Activated CD8-positive, alpha-beta memory T cell treated with anti-CD3 and anti-CD28 coated beads, Interleukin-2, amount 10 ng/mL, durations not matched to agents 7 days and 5 days (primary cell): ENCODE results near the gene UBE2E2. TPM values are rescaled to one million over a fixed set of nuclear protein-coding genes. Genes with fewer than 3 reads are reported as not detected.
"Not testable (repeated sequence)": the region's sequence is repeated elsewhere in the genome, so short reads cannot be mapped to it uniquely, and the experiment has no call there.

Experiments
- ATAC-seq: fragments of 150-1000 bp; cut with Tn5 transposase; one replicate; pipeline ENCODE4 v1.10.0; 2021; ENCODE audit warnings: moderate library complexity
- CTCF ChIA-PET: fragments of 350-600 bp; sonication (Branson Sonifier 250); formaldehyde crosslinking; loops from one replicate; lab custom pipeline; 2021; ENCODE audit warnings: antibody characterized with exemption; lab: Charles Lee
- DNase-seq: peaks from one replicate; pipeline ENCODE4 v3.0.0-alpha.2; 2020
- H3K27ac Mint-ChIP-seq: one replicate; pipeline ENCODE4 v1.8.0; 2021; ENCODE audit warnings: mild to moderate bottlenecking, mixed read lengths
- H3K27me3 Mint-ChIP-seq: one replicate; pipeline ENCODE4 v1.8.0; 2021; ENCODE audit warnings: mixed read lengths
- H3K36me3 Mint-ChIP-seq: one replicate; pipeline ENCODE4 v1.8.0; 2021; ENCODE audit warnings: mild to moderate bottlenecking, mixed read lengths
- H3K4me1 Mint-ChIP-seq: one replicate; pipeline ENCODE4 v1.8.0; 2021; ENCODE audit warnings: mixed read lengths
- H3K4me3 Mint-ChIP-seq: one replicate; pipeline ENCODE4 v1.8.0; 2021; ENCODE audit warnings: mild to moderate bottlenecking, moderate library complexity, mixed read lengths
- H3K9me3 Mint-ChIP-seq: one replicate; pipeline ENCODE4 v1.8.0; 2022; ENCODE audit warnings: low read depth, mixed read lengths
- total RNA-seq, 2 experiments: library from RNA; stranded (reverse); gene quantifications; one replicate each; pipeline ENCODE4 v1.2.3, GENCODE V29; 2021

UBE2E2 gene
- total RNA-seq, 2 experiments from 2014 or later, result 0.77 to 0.82 TPM

GRCh38 chr3:23174426-23175039, 28.6 kb upstream of the UBE2E2 start:
- DNase-seq (no peak), ATAC-seq (no peak)
- no peaks in the 10 kb centered on the region for H3K36me3 Mint-ChIP-seq
- H3K4me3 Mint-ChIP-seq, result no peak overlapping the region
- CTCF ChIA-PET, result no interaction called here
- no peak overlapping the region for H3K27ac Mint-ChIP-seq
- H3K4me1 Mint-ChIP-seq, result no peaks in the 10 kb centered on the region
- peaks cover 3% of the 10 kb centered on the region for H3K9me3 Mint-ChIP-seq
- H3K27me3 Mint-ChIP-seq, result no peaks in the 10 kb centered on the region

GRCh38 chr3:23175341-23176083, 27.6 kb upstream of the UBE2E2 start:
- DNase-seq (no peak), ATAC-seq (no peak)
- Mint-ChIP-seq H3K4me1 (no peaks in the 10 kb centered on the region), H3K27me3 (no peaks in the 10 kb centered on the region), H3K9me3 (peaks cover 3% of the 10 kb centered on the region), H3K4me3 (no peak overlapping the region), H3K36me3 (no peaks in the 10 kb centered on the region), H3K27ac (no peak overlapping the region)
- CTCF ChIA-PET, result no interaction called here

- ATAC-seq, H3K9me3 Mint-ChIP-seq, DNase-seq, H3K4me1 Mint-ChIP-seq, CTCF ChIA-PET, H3K27me3 Mint-ChIP-seq, H3K27ac Mint-ChIP-seq, H3K36me3 Mint-ChIP-seq, H3K4me3 Mint-ChIP-seq: not testable (repeated sequence)
These were observed 26.3 kb upstream of the UBE2E2 start for GRCh38 chr3:23176839-23177238.

- ATAC-seq (no peak), DNase-seq (no peak)
- no peaks in the 10 kb centered on the region for H3K27me3 Mint-ChIP-seq
- H3K9me3 Mint-ChIP-seq, result no peaks in the 10 kb centered on the region
- no peak overlapping the region for H3K4me3 Mint-ChIP-seq
- no peak overlapping the region for H3K27ac Mint-ChIP-seq
- H3K36me3 Mint-ChIP-seq, result no peaks in the 10 kb centered on the region
- no peaks in the 10 kb centered on the region for H3K4me1 Mint-ChIP-seq
- CTCF ChIA-PET, result no interaction called here
These were observed 20.1 kb upstream of the UBE2E2 start for GRCh38 chr3:23182996-23183513.

GRCh38 chr3:23183731-23184130, 19.4 kb upstream of the UBE2E2 start:
- no peak overlapping the region for H3K27ac Mint-ChIP-seq
- no peak for DNase-seq
- CTCF ChIA-PET, result no interaction called here
- H3K9me3 Mint-ChIP-seq, result no peaks in the 10 kb centered on the region
- no peaks in the 10 kb centered on the region for H3K36me3 Mint-ChIP-seq
- no peaks in the 10 kb centered on the region for H3K27me3 Mint-ChIP-seq
- H3K4me3 Mint-ChIP-seq, result no peak overlapping the region
- H3K4me1 Mint-ChIP-seq, result no peaks in the 10 kb centered on the region
- no peak for ATAC-seq

DNA sequence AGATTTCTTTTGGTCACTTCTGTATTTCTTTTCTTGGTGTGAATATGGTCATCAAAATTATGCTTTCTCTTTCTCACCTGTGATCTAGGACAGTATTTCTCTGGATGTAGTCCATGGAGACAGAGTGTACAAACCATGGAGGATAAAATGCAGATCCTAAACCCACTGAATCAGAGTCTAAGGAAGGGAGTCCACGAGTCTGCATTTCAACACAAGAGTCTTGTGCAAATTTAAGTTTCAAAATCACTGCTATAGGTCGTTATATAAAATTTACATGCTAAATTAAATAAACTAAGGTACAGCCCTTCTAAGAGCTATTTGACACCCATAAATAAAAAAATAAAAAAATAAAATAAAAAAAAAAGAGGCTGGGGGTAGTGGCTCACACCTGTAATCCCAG, 17.3 kb upstream of the UBE2E2 start:
- Mint-ChIP-seq H3K4me3 (no peak overlapping the region), H3K4me1 (no peaks in the 10 kb centered on the region), H3K27ac (no peak overlapping the region), H3K9me3 (no peaks in the 10 kb centered on the region), H3K27me3 (no peaks in the 10 kb centered on the region), H3K36me3 (no peaks in the 10 kb centered on the region)
- no peak for ATAC-seq
- CTCF ChIA-PET, result no interaction called here
- DNase-seq, result no peak

DNA sequence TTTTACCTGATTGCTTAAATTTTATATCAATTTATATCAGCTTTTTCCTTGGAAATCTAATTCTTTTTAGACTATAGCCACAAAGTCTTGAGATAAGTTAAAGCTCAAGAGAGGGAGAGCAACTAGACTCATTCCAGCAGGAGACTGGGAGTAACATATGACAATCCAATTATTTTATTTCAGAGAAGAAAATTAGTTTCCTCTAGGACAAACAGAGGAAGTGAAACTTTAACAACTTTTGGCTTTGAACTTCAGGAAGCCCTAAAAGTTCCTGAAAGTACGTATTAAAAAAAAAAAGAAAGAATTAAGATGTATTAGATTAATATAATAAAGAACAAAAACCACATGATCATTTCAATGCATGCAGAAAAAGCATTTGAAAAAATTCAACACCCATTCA, 13.9 kb upstream of the UBE2E2 start:
- H3K27me3 Mint-ChIP-seq, result no peaks in the 10 kb centered on the region
- H3K9me3 Mint-ChIP-seq, result no peaks in the 10 kb centered on the region

DNA sequence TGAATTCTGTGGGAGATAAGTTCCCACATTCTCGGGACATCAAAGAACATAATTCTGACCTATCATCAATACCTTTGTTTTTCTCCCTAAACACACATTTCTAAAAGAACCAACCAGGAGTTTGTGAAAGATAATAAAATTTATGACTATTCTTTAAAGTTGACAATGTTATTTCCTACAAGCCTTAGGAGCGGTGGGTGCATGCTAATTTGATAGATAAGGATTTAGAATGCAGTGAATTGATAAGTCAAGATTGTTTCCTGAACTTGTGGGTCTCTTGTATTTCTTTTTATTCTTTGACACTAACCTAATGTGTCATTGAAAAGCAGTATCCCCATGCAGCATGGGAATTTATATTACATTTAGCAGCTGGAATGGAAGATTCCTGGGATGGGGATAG, 10.3 kb upstream of the UBE2E2 start:
- no peaks in the 10 kb centered on the region for H3K27me3 Mint-ChIP-seq
- no peaks in the 10 kb centered on the region for H3K4me1 Mint-ChIP-seq
- no peaks in the 10 kb centered on the region for H3K9me3 Mint-ChIP-seq
- H3K4me3 Mint-ChIP-seq, result no peak overlapping the region
- CTCF ChIA-PET, result no interaction called here
- ATAC-seq, result no peak
- DNase-seq, result no peak
- no peaks in the 10 kb centered on the region for H3K36me3 Mint-ChIP-seq
- no peak overlapping the region for H3K27ac Mint-ChIP-seq

More for the DNA sequence above, 13.9 kb upstream of the UBE2E2 start:
- no peak overlapping the region for H3K27ac Mint-ChIP-seq
- CTCF ChIA-PET, result no interaction called here
- ATAC-seq, result no peak
- H3K36me3 Mint-ChIP-seq, result no peaks in the 10 kb centered on the region
- H3K4me1 Mint-ChIP-seq, result no peaks in the 10 kb centered on the region
- H3K4me3 Mint-ChIP-seq, result no peak overlapping the region
- no peak for DNase-seq

GRCh38 chr3:23193831-23194230, 9.3 kb upstream of the UBE2E2 start:
- Mint-ChIP-seq H3K27ac (no peak overlapping the region), H3K9me3 (no peaks in the 10 kb centered on the region), H3K4me3 (no peak overlapping the region), H3K4me1 (no peaks in the 10 kb centered on the region), H3K36me3 (no peaks in the 10 kb centered on the region), H3K27me3 (no peaks in the 10 kb centered on the region)
- CTCF ChIA-PET, result no interaction called here
- ATAC-seq (no peak), DNase-seq (no peak)

- Mint-ChIP-seq H3K4me3 (no peak overlapping the region), H3K27ac (no peak overlapping the region), H3K27me3 (peaks cover 26% of the 10 kb centered on the region), H3K4me1 (peaks cover 3% of the 10 kb centered on the region), H3K36me3 (no peaks in the 10 kb centered on the region), H3K9me3 (no peaks in the 10 kb centered on the region)
- ATAC-seq (no peak), DNase-seq (no peak)
- CTCF ChIA-PET, result no interaction called here
These were observed 4.3 kb upstream of the UBE2E2 start for GRCh38 chr3:23198801-23199200.

- Mint-ChIP-seq H3K9me3 (no peaks in the 10 kb centered on the region), H3K27ac (no peak overlapping the region), H3K4me3 (no peak overlapping the region), H3K4me1 (peaks cover 8% of the 10 kb centered on the region), H3K27me3 (peaks cover 33% of the 10 kb centered on the region), H3K36me3 (no peaks in the 10 kb centered on the region)
- DNase-seq (no peak), ATAC-seq (no peak)
- CTCF ChIA-PET, result no interaction called here
These were observed 3.5 kb upstream of the UBE2E2 start for GRCh38 chr3:23199649-23200048.

- ATAC-seq (no peak), DNase-seq (no peak)
- Mint-ChIP-seq H3K4me3 (no peak overlapping the region), H3K36me3 (no peaks in the 10 kb centered on the region), H3K9me3 (no peaks in the 10 kb centered on the region), H3K27me3 (peaks cover 40% of the 10 kb centered on the region), H3K27ac (no peak overlapping the region), H3K4me1 (peaks cover 8% of the 10 kb centered on the region)
- CTCF ChIA-PET, result no interaction called here
These were observed 1.8 kb upstream of the UBE2E2 start for GRCh38 chr3:23201154-23201838.

DNA sequence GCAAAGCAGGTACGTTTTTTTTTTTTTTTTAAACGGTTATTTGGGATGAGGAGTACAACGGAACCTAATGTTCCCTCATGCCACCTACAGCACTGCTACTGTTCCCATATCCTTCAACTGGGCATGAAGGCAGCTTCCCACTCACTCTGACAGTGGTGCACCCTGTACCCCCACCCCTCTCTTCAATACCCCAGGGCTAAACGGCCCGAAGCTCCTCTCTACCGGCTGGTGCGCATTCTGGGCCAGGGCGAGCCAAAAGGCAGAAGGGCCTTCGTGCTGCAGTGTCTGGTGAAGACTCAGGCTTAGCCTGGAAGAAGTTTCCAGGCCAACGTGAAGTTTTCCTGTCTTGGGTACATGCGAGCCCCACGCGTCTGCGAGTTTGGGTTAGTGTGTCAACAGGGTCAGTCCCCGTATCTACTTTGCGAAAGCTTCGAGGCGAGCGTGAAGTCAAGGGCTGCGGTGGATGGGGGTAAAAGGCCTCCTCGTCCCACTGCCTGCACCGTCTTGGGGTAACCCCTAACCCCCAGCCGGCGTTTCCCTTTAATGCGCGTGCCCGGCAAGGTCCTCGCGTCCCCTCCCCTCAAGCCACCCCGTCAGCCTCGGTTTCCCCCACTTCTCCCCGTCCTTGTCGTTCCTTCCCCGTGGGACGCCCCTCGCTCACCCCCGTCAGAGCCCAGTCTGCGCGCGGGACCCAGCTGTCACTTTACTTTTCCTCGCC, 765 bp upstream of the UBE2E2 start:
- H3K27ac Mint-ChIP-seq, result no peak overlapping the region
- CTCF ChIA-PET, result no interaction called here
- peaks cover 8% of the 10 kb centered on the region for H3K4me1 Mint-ChIP-seq
- ATAC-seq (peak; percentile 44), DNase-seq (no peak)
- H3K9me3 Mint-ChIP-seq, result no peaks in the 10 kb centered on the region
- peak overlapping the region; percentile 31 for H3K4me3 Mint-ChIP-seq
- H3K27me3 Mint-ChIP-seq, result peaks cover 46% of the 10 kb centered on the region
- no peaks in the 10 kb centered on the region for H3K36me3 Mint-ChIP-seq
